NCI-H2107 treated with DMSO at 0.1 percent for 48 hours (cell line): Measurements from ENCODE around the gene SORCS1.

Source experiments
- DNase-seq: peaks from one replicate; lab custom pipeline; 2025; ENCODE audit not compliant: unreplicated experiment; lab: John Stamatoyannopoulos, UW

The SORCS1 gene

GRCh38 chr10:107163881-107164861, at the start of gene SORCS1:
Gene SORCS1, minus strand, starts transcription at chr10:107164706.
- DNase-seq = no peak

- DNase-seq = no peak
These were observed 49.8 kb upstream of the SORCS1 start for GRCh38 chr10:107214261-107214660.

- DNase-seq = no peak
These were observed 49.4 kb upstream of the SORCS1 start for GRCh38 chr10:107213861-107214260.

GRCh38 chr10:107206833-107207232, 42.3 kb upstream of the SORCS1 start:
- DNase-seq = no peak

- DNase-seq = no peak
These were observed 5.0 kb upstream of the SORCS1 start for GRCh38 chr10:107169516-107169915.

GRCh38 chr10:107168738-107169137, 4.2 kb upstream of the SORCS1 start:
- DNase-seq = no peak

- no peak for DNase-seq
These were observed 1.9 kb upstream of the SORCS1 start for GRCh38 chr10:107166403-107166802.

GRCh38 chr10:107164992-107165391, 486 bp upstream of the SORCS1 start:
- no peak for DNase-seq

GRCh38 chr10:107163076-107163855, 1.2 kb downstream of the SORCS1 start:
- no peak for DNase-seq

GRCh38 chr10:107160866-107161265, 3.6 kb downstream of the SORCS1 start:
- DNase-seq = no peak

- DNase-seq = no peak
These were observed 4.6 kb downstream of the SORCS1 start for GRCh38 chr10:107159871-107160270.

- no peak for DNase-seq
These were observed 7.4 kb downstream of the SORCS1 start for GRCh38 chr10:107157071-107157470.

- DNase-seq = no peak
These were observed 12.4 kb downstream of the SORCS1 start for GRCh38 chr10:107152087-107152486.

- no peak for DNase-seq
These were observed 15.6 kb downstream of the SORCS1 start for GRCh38 chr10:107148906-107149305.

GRCh38 chr10:107144490-107144889, 20.0 kb downstream of the SORCS1 start:
- no peak for DNase-seq

- no peak for DNase-seq
These were observed 22.9 kb downstream of the SORCS1 start for GRCh38 chr10:107141524-107142061.

GRCh38 chr10:107139237-107139636, 25.3 kb downstream of the SORCS1 start:
- no peak for DNase-seq

- no peak for DNase-seq
These were observed 30.9 kb downstream of the SORCS1 start for GRCh38 chr10:107133656-107134055.

GRCh38 chr10:107129000-107129399, 35.5 kb downstream of the SORCS1 start:
- DNase-seq = no peak

- DNase-seq = no peak
These were observed 37.9 kb downstream of the SORCS1 start for GRCh38 chr10:107126512-107127065.

- DNase-seq = no peak
These were observed 41.8 kb downstream of the SORCS1 start for GRCh38 chr10:107122703-107123102.
